ENCODE results near the gene ARHGDIG.

- no peak for TF ChIP-seq POLR2A (IDR thresholded peaks at IDR 0.05)
- TF ChIP-seq, protein P1, sequence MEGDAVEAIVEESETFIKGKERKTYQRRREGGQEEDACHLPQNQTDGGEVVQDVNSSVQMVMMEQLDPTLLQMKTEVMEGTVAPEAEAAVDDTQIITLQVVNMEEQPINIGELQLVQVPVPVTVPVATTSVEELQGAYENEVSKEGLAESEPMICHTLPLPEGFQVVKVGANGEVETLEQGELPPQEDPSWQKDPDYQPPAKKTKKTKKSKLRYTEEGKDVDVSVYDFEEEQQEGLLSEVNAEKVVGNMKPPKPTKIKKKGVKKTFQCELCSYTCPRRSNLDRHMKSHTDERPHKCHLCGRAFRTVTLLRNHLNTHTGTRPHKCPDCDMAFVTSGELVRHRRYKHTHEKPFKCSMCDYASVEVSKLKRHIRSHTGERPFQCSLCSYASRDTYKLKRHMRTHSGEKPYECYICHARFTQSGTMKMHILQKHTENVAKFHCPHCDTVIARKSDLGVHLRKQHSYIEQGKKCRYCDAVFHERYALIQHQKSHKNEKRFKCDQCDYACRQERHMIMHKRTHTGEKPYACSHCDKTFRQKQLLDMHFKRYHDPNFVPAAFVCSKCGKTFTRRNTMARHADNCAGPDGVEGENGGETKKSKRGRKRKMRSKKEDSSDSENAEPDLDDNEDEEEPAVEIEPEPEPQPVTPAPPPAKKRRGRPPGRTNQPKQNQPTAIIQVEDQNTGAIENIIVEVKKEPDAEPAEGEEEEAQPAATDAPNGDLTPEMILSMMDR (IDR thresholded peaks at IDR 0.05) = no peak
These were observed 9.8 kb upstream of the ARHGDIG start for GRCh38 chr16:270381-271255.
